HuH-7.5 (cell line): ENCODE measurements around the gene ATP2C1.
"Not testable (repeated sequence)": the region's sequence is repeated elsewhere in the genome, so short reads cannot be mapped to it uniquely, and the experiment has no call there.

Experiments used
- DNase-seq: peaks from one replicate; pipeline ENCODE4 v3.0.0; 2011; ENCODE audit warnings: low spot score

Gene ATP2C1

DNA sequence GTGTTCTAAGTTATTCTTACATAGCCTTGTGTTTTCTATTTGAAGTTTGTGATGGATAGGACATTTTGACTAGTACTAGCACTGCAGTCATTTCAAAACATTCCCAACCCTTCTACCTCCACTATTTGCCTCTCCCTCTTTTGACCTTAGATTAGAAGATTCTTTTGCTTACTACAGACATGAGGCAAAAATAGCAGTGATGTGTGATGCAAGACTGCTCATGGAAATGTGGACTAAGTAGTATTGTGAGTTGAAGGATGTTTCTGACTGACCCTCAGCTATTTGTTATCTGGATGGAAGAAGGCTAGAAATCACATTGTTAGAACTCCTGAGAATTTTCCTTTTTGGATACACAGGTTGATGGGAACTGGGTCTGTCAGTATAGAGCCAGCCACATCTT is 45.9 kb downstream of the ATP2C1 start:
- peak; percentile 9 for DNase-seq

DNA sequence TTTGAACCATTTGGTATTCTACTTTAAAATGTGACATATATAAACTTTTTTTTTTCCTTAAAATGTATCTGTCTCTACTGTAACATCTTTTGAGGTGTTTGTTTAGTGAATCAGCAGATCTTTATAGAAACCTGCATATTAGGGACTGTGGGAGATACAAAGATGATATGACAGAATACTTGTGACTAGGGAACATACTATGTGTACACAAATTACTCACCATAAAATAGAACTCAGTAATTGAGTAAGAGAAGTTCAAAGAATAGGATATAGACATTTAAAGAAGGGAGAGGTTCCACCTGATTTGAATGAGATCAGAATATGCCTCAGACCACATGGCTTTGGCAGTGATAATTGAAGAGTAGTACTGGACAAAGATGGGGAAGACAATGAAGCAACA is 47.9 kb downstream of the ATP2C1 start:
- no peak for DNase-seq

DNA sequence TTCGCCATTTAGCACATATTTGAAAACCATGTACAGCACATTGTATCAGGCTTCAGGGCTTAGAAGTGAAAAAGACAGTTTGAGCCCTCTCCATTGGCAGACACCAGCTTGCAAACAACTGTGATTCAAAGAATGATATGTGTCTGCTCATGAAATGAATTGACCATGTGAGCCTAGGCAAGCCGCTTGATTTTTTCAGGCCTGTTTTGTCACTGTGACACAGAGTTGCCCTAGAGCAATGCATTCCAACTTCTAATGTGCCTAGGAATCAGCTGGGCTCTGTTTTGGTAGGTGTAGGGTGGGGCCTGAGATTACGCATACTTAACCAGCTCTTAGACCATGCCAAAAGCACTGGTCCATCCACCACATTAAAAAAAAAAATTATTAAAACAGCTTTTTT is 53.0 kb downstream of the ATP2C1 start:
- no peak for DNase-seq

DNA sequence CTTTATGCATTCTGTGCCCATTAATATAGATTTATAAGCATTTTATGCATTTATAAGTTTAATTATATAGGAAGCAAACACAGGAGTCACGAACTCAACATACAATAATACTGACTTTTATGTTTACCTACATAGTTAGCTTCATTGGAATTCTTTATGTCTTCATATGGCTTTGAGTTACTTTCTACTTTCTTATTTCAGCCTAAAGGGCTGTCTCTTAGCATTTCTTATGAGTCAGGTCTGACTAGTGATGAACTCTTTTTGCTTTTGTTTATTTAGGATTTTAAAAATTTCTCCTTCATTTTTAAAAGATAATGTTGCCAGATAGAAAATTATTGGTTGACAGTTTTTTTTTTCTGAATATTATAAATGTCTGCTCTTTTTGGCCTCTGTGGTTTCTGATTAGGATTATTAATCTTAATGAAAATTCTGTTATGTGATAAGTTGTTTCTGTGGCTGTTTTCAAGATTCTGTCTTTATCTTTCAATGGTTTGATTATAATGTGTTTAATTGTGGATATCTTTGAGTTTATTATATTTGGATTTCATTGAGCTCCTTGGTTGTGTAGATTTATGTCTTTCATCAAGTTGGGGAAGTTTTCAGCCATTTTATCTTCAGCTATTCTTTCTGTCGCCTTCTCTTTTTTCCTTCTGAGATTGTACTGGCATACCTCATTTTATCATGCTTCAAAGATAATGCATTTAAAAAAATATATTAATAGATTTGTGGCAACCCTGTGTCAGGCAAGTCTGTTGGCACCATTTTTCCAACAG is 54.3 kb downstream of the ATP2C1 start:
- no peak for DNase-seq

DNA sequence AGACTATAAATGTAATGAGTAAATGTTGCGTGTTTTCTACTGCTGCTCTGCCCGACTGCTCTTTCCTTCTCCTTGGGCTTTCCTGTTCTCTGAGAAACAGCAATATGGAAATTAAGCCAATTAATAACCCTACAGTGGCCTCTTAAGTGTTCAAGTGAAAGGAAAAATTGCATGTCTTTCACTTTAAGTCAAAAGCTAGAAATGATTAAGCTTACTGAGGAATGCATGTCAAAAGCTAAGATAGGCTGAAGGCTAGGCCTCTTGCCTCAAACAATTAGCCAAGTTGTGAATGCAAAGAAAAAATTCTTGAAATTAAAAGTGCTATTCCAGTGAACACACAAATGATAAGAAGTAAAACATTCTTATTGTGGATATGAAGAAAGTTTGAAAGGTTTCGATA is 55.0 kb downstream of the ATP2C1 start:
- DNase-seq, result no peak

DNA sequence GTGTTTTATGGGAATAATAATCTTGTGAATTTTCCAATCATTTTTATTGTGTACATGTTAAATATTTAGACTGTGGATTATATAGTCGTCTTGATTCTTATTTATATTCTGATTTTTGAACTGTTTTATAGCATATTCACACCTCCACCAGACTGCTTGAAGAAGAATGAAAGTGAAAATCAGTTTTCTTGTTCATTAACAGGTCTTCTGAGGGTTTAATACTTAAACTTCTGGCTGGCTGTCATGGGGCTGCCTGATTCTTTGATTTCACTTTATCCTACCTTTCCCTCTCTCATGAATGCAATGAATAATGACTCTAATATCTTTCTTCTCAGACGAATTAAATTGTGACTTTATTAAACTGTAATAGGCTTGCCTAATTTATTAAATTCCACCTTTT is 56.2 kb downstream of the ATP2C1 start:
- no peak for DNase-seq

DNA sequence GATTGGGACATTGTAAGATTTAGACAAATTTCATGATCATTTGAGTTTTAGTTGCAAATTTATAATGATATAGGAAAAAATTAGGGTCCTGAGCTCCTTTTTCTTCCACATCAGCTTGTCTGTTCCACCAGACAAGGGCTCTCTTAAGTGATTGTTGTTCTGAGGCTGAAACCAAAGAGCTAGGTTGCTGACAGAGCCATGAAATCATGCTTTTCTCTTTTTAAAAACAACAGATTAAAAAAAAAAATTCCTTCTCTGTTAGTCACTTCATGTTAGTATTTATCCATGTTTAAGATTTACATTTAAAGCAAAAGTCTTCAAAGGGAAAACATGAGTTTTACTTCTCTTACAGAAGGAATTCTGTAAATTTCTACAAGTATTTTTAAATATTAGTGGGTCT is 56.8 kb downstream of the ATP2C1 start:
- no peak for DNase-seq

DNA sequence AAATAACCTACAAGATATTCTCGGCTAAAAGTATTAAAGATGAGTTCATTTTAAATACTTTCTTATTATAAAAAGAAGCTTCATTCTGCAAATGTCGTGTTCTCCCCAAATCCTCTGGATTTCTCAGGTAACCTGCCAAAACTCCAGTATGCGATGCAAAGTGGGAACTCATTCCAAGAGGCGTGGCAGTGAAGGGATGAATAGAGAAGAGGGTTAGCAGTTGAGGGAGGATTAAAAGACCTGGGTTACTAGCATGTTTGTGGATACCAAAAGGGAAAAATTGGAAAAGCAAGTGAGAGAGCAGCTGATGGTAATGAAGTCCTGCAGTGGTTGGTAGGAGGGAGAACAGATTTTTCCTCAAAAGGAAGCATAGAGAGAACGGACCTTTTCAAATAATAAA is 61.6 kb downstream of the ATP2C1 start:
- no peak for DNase-seq

DNA sequence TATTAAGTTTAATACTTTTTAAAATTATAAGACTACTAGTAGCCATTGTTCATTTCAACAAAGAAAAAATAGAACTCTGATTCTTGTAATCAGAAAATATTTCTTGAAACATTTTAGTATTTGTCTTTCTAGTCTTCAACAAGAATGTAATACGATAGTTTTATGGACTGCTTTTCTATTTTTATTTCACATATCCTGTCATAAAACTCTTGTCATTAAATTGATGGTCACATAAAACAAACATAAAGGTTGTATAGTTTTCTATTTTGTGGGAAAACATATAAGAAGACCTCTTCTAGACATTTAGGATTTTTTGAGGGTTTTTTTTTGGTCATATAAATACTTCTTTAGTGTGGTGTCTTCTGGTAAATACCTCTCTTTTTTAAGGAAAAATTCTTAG is 62.4 kb downstream of the ATP2C1 start:
- DNase-seq, result no peak

DNA sequence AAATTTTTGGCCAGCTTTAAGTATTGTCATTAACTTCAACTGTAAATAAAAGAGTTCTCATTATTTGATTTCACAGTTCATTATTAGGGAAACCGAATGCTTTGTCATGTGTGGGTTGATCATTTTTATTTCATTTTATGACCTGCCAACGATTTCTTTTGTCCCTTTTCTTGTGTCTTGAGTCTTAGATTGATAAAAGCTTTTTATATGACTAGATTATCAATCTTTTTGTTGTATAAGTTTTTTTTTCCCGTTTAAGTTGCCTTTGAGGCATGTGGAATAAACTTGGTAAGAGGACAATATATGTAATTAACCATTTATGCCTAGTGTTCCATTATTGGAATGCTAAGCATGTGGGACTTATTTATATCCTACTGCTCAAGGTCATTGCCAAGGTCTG is 62.8 kb downstream of the ATP2C1 start:
- no peak for DNase-seq

DNA sequence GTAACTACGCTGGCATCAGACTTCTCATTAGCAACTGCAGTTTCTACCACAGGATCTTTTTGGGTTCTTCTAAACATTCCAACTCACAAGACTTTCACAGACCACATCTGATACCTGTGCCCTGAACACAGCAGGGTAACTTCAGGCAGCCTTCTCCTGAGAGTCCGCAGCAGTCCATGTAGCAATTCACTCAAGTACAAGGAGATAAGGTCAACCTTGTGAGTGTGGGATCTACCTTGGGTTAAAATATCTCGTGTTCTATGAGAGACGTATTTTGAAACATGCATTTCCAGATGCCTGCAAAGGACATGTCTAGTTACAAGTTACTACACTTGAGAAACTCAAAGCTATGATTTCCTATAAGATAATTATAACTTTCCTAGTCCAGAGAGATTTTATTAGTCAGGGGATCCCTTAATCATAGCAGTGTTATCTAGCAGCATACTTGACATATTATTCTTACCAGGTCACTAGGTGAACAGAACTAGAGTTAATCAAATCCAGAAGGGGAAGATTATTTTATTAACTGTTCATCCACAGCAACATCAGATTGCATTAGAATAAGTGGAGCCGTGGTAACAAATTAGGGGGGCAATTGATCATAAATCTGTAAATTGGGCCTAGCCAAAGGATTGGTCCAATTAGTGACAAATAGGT is 66.4 kb downstream of the ATP2C1 start:
- DNase-seq, result no peak

DNA sequence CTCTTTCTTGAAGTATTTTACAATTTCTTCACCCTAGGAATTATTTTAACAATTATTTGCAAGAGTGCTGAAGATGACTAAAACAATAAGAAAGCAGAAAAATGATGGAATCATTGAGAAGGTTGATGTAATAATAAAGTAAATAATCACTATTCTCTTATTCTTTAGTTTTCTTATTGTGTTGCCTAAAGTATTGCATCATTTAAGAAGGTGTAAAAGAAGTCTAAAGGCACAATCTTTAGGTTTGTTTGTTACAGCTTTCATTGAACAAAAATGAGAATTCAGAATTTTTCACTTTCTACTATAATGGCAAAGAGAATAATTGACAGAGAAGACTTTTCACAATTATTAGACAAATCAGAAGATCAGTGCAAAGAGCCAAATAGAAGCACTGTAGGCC is 67.6 kb downstream of the ATP2C1 start:
- no peak for DNase-seq

DNA sequence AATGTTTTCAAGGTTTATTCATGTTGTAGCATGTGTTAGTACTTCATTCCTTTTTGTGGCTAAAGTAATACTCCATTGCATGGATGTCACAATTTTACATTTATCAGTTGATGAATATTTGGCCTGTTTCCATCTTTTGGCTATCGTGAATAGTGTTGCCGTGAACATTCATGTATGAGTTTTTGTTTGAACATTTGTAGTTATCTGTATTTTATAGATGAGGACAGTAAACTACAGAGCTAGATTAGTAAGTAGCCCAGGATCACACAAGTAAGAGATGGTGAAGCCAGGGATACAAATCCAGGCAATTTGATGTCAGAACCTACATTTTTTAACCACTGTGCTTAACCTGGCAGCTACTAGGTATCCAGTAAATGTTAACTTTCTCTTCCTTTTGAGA is 69.6 kb downstream of the ATP2C1 start:
- DNase-seq, result no peak

DNA sequence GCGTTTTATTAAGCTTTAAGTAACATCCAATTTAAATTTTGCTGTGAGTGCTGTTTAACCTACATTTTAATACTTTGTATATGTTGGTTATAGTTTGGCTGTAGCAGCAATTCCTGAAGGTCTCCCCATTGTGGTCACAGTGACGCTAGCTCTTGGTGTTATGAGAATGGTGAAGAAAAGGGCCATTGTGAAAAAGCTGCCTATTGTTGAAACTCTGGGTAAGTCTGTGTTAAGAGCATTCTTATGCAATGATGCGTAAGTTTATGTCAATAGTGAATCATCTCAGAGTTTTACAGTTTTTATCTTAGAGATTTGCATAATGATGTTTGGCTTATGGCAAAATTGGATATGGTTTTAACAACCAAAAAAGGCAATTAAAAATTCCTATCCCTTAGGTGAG is 70.0 kb downstream of the ATP2C1 start:
- DNase-seq, result no peak

DNA sequence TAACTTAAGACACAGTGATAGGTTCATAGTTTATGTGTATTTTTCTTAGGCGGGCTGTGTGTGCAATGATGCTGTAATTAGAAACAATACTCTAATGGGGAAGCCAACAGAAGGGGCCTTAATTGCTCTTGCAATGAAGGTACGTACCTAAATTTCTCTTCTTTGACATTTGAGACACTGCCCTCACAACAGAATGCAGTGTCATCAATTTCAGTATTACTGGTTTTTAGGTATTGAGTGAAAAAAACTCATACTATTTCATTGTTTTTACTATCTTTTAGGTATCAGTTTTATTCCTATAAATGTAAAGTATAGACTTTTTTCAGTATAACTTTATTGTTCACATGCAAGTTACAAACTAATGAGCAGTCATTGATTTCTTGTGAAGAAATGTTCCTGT is 73.4 kb downstream of the ATP2C1 start:
- no peak for DNase-seq

DNA sequence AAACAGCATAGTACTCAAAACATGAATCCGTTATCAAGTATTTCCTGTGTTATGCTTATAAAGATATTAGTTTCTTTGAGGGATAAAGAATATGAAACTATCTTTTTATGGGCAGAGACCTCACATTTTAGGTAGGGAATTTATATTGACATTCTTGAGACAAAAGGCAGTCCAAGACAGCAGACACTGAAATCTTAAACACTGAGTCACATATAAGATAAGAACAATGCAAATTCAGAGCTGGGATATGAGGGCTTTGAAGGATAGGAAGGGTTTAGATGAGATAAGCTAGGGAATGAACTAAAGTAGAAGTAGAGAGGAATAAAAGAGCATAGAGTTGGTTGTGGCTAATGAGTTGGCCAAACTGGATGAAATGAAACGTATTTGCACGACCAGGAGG is 74.3 kb downstream of the ATP2C1 start:
- no peak for DNase-seq

DNA sequence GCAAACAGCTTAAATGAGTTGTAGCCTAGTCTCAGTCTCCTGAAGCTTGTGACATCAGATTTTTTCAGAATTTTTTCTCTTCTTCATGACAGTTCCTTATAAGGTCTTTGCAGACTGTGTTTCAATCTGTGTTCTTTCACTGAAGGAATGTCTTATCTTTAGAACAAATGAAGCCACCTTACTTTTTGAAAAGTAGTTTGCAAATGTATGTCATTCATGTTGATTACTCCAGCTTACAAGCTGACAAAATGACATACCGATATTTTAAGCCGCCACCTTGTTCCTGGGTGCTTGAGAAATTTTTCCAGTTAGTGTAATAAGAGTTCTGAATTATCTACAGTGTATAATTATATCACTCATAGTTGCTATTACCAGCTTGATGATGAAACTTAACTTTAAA is 75.7 kb downstream of the ATP2C1 start:
- no peak for DNase-seq

DNA sequence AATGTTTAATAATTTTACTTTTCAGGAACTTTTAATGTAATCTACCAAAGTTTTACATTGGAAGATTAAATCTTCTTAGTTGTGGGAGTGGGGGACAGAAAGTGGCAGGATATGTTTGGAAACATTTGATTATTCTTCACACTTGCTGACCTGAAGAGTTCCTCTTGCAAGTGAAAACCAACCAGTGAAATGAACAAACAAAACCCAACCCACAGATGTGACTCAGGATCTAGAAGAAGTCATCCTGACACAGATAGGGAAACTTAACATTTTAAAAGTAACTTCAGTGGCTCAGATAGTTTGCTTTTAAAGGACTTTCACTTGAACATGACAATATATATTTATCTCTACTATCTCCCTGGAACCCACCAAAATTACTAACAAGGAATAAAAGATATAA is 77.3 kb downstream of the ATP2C1 start:
- DNase-seq, result no peak

DNA sequence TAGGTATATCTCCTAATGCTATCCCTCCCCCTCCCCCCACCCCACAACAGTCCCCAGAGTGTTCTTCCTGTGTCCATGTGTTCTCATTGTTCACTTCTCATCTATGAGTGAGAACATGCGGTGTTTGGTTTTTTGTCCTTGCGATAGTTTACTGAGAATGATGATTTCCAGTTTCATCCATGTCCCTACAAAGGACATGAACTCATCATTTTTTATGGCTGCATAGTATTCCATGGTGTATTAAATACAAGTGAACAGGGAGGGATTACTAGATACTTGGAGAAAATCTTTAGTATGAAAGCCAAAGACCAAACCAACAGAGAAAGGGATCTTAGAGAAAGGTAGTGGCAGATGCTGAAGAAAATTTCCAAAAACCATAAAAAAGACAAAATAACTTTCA is 78.7 kb downstream of the ATP2C1 start:
- not testable (repeated sequence) for DNase-seq

DNA sequence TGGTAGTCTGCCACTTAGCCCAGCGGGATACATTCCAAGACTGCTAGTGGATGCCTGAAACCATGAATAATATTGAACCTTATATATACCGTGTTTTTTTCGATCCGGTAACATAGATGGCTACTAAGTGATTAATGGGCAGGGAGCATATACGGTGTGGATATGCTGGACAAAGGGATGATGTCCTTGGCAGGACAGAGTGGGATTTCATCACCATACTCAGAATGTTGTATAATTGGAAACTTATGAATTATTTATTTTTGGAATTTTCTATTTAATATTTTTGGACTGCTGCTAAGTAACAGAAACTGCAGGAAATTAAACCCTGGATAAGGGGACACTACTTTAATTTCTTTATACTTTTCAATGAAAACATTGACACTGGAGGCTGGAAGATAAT is 79.5 kb downstream of the ATP2C1 start:
- DNase-seq, result no peak

DNA sequence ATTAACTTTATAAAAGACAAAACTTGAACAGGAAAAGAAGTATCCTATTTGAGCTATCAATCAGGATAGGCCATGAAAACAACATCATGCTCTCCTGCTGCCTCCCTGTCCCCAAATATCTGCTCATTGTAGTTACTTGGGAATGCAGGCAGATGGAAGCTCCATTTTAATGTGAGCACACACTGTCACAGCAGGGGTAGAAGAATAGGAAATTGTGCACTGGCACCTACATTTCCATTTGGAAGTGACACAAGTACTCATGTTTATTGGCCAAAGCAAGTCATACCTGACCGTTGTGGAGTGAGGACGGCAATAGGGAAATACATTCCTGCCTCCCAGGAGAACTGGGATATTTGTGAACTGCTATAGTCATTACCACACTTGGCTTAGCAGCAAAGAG is 80.3 kb downstream of the ATP2C1 start:
- DNase-seq, result no peak

DNA sequence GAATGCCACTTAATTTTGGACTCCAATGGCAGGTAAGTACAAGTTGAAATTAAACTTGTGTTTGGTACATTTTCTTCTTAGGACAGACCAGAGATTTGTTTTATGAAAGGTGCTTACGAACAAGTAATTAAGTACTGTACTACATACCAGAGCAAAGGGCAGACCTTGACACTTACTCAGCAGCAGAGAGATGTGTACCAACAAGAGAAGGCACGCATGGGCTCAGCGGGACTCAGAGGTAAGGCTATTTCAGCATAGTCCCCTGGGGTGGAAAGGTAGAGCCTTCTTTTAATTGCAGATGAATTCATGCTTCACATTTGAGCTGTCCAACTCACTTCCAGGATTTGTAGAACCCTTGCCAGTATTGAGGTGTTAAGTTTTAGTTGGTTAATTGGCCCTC is 81.4 kb downstream of the ATP2C1 start:
- no peak for DNase-seq

DNA sequence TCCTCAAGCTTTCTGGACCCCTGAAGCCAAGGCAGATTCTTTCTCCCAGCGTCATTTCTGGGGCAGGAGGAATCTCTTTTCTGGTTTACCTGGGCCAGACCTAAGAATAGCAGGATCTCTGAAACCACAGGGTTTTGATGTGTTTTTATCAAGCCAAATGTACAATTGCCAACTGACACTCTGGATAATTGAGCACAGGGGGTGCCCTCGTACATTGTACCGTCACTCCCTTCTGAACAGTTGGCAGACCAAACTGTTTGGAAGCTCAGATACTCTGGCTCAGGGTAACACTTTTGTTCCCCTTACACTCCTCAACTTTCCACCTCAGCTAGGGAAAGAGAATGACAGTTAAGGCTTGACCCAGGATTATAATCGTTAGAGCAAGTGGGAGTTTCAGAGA is 82.8 kb downstream of the ATP2C1 start:
- DNase-seq, result no peak

DNA sequence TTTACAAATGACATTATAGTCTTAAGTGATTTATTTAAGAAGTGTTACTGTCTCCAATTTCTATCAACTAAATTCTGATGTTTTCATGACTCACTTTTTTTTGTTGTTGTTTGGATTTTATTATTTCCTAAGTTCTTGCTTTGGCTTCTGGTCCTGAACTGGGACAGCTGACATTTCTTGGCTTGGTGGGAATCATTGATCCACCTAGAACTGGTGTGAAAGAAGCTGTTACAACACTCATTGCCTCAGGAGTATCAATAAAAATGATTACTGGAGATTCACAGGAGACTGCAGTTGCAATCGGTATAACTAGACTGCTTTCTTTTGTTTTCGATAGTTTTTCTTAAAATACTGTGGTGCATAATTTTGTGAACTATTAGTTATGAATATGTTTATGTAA is 85.2 kb downstream of the ATP2C1 start:
- DNase-seq, result no peak
